K562 (cell line): ENCODE results near the gene NR2F2. TPM values are rescaled to one million over a fixed set of nuclear protein-coding genes. Genes with fewer than 3 reads are reported as not detected.
A peak's percentile ranks its signal among the peaks of the same experiment; 100 is the strongest.

ENCODE experiments used
- ARID1B ChIP-seq: fragments of 450-650 bp; IDR thresholded peaks from 2 replicates; pipeline ENCODE4 v1.6.1; 2016; ENCODE audit warnings: antibody characterized with exemption, mild to moderate bottlenecking, inconsistent platforms
- CEBPG ChIP-seq, 3 experiments: fragments of 200-800 bp in 1 of 3; sonication (Bioruptor generic) in 1 of 3; sonication (generic) in 1 of 3; formaldehyde crosslinking in 1 of 3; IDR thresholded peaks in 2 of 3; conservative IDR thresholded peaks in 1 of 3; 2 replicates each; pipeline versions ENCODE4 v1.6.1 to v1.8.0; 2016 to 2022; ENCODE audit warnings: missing compliant biosample characterization in 2 of 3, missing genetic modification characterization in 2 of 3, mild to moderate bottlenecking in 1 of 3, missing genetic modification reagents in 1 of 3
- CREBBP ChIP-seq: IDR thresholded peaks from one replicate; pipeline ENCODE4 v1.6.1; 2012; ENCODE audit warnings: low read depth, mild to moderate bottlenecking, control low read depth, inconsistent platforms, low read length
- EHMT2 ChIP-seq: fragments of 450-650 bp; IDR thresholded peaks from 2 replicates; pipeline ENCODE4 v1.6.1; 2018; ENCODE audit warnings: antibody characterized with exemption
- ELF4 ChIP-seq: fragments of 450-650 bp; formaldehyde crosslinking; IDR thresholded peaks from 2 replicates; pipeline ENCODE4 v1.4.0; 2022; ENCODE audit warnings: missing genetic modification characterization
- HCFC1 ChIP-seq: IDR thresholded peaks from 2 replicates; pipeline ENCODE4 v1.6.1; 2012; ENCODE audit warnings: low read depth, low read length, improper control_type of control experiment
- MYC ChIP-seq, 2 experiments: fragments of 250-450 bp in 1 of 2; sonication (Bioruptor Pico) in 1 of 2; IDR thresholded peaks; 2 replicates each; pipeline versions ENCODE4 v1.5.1 to v1.6.1; 2012 to 2021; ENCODE audit warnings: low read depth in 2 of 2, borderline replicate concordance in 1 of 2, improper control_type of control experiment in 1 of 2, low read length in 1 of 2, mild to moderate bottlenecking in 1 of 2, moderate library complexity in 1 of 2
- NR4A1 ChIP-seq, 2 experiments: fragments of 250-450 bp in 1 of 2; fragments of 450-650 bp in 1 of 2; sonication (Bioruptor Pico) in 1 of 2; IDR thresholded peaks; 2 replicates each; pipeline versions ENCODE4 v1.4.0 to v1.6.1; 2016 to 2020; ENCODE audit warnings: mild to moderate bottlenecking in 2 of 2, missing compliant biosample characterization in 1 of 2, missing genetic modification characterization in 1 of 2, moderate library complexity in 1 of 2
- PRDM10 ChIP-seq: fragments of 450-650 bp; IDR thresholded peaks from 2 replicates; pipeline ENCODE4 v1.6.1; 2018; ENCODE audit not compliant: partially characterized antibody
- ZBTB34 ChIP-seq: fragments of 250-450 bp; sonication (Bioruptor Pico); IDR thresholded peaks from 2 replicates; pipeline ENCODE4 v1.8.0; 2021; ENCODE audit warnings: mild to moderate bottlenecking, moderate library complexity
- ZNF431 ChIP-seq: sonication (generic); formaldehyde crosslinking; IDR thresholded peaks from 2 replicates; pipeline ENCODE4 v1.8.0; 2022; ENCODE audit warnings: mild to moderate bottlenecking, missing genetic modification reagents
- ZNF655 ChIP-seq: fragments of 250-450 bp; sonication (Bioruptor Pico); IDR thresholded peaks from 2 replicates; pipeline ENCODE4 v1.5.0; 2021
- polyA plus RNA-seq, 8 experiments: library from polyadenylated mRNA; depleted of rRNA in 4 of 8; stranded (reverse) in 5 of 8; unstranded in 3 of 8; fragments of >200 nt; fragmentation: Nextera tagmentation in 2 of 8; fragmentation: Illumina TruSeq in 1 of 8; extraction: Ambion mirVana in 2 of 8; extraction: Trizol in 1 of 8; gene quantifications; 2 replicates each; pipeline versions ENCODE4 v1.2.1 to v1.2.3, GENCODE V29; 2011 to 2014; ENCODE audit warnings: inconsistent platforms in 1 of 8, missing spikeins in 1 of 8
- total RNA-seq, 7 experiments: library from RNA; depleted of rRNA in 6 of 7; stranded (reverse); fragments of >200 nt in 6 of 7; fragmentation: Illumina TruSeq in 2 of 7; extraction: Trizol in 2 of 7; gene quantifications; 2 replicates each; pipeline versions ENCODE4 v1.2.1 to v1.2.3, GENCODE V29; 2011 to 2021; ENCODE audit warnings: low replicate concordance in 1 of 7

The NR2F2 gene
- total and polyA plus RNA-seq, 9 of the 15 experiments (the other 6 are each of a cell fraction or from before 2014, with no cell fraction given) = 6.0 to 51.8 (median 11.1) TPM

GRCh38 chr15:96356494-96357455 is 26.3 kb downstream of the NR2F2 start (continued):
- TF ChIP-seq CEBPG (CRISPR knock-in tag; IDR thresholded peaks at IDR 0.05) (no peak), CEBPG (tag; conservative IDR thresholded peaks at IDR 0.05 in 1 of 2, IDR thresholded peaks at IDR 0.05 in 1 of 2) (no peak), MYC (IDR thresholded peaks at IDR 0.05; ENCODE audit: low read depth, low read length) (peak; percentile 44), MYC (CRISPR knock-in tag; IDR thresholded peaks at IDR 0.05; ENCODE audit: borderline replicate concordance, low read depth) (peak; percentile 62; the same call in 1 of the 2 replicates), ZNF655 (CRISPR knock-in tag) (no peak), CREBBP (no peak), PRDM10 (peak; percentile 12), ZBTB34 (CRISPR knock-in tag) (no peak), ELF4 (CRISPR knock-in tag) (no peak), EHMT2 (no peak), NR4A1 (CRISPR knock-in tag; IDR thresholded peaks at IDR 0.05) (no peak), NR4A1 (tag; IDR thresholded peaks at IDR 0.05) (no peak), ZNF431 (no peak), ARID1B (peak; percentile 65), HCFC1 (peak; percentile 48; the same call in 1 of the 2 replicates)
